Karpas-422 (cell line): ENCODE measurements around the gene HES4. TPM values are rescaled to one million over a fixed set of nuclear protein-coding genes. Genes with fewer than 3 reads are reported as not detected.
A peak's percentile ranks its signal among the peaks of the same experiment; 100 is the strongest.

Experiments used
- DNase-seq: peaks from one replicate; pipeline ENCODE4 v3.0.0-alpha.2; 2015
- H2AFZ ChIP-seq: fragments of 200-600 bp; sonication (generic); 2 replicates; pipeline ENCODE4 v1.6.1; 2014; ENCODE audit warnings: antibody characterized with exemption, low read length, mixed read lengths
- H3K27ac ChIP-seq: fragments of 200-600 bp; sonication (generic); 2 replicates; pipeline ENCODE4 v1.5.1; 2014; ENCODE audit warnings: mild to moderate bottlenecking, low read length, moderate library complexity
- H3K27me3 ChIP-seq: fragments of 200-600 bp; sonication (generic); 2 replicates; pipeline ENCODE4 v1.6.1; 2014; ENCODE audit warnings: low read length, mixed read lengths
- H3K36me3 ChIP-seq: fragments of 200-600 bp; sonication (generic); 2 replicates; pipeline ENCODE4 v1.6.1; 2014; ENCODE audit warnings: low read length, mixed read lengths; ENCODE audit not compliant: insufficient read depth
- H3K4me1 ChIP-seq: fragments of 200-600 bp; sonication (generic); 2 replicates; pipeline ENCODE4 v1.6.1; 2014; ENCODE audit warnings: mild to moderate bottlenecking, low read length, mixed read lengths
- H3K4me2 ChIP-seq: fragments of 200-600 bp; sonication (generic); 2 replicates; pipeline ENCODE4 v1.6.1; 2014; ENCODE audit warnings: low read length, low read depth, mild to moderate bottlenecking; ENCODE audit not compliant: poor library complexity, severe bottlenecking
- H3K4me3 ChIP-seq: fragments of 200-600 bp; sonication (generic); 2 replicates; pipeline ENCODE4 v1.5.1; 2014; ENCODE audit warnings: mild to moderate bottlenecking, antibody characterized with exemption, low read length, mixed read lengths
- H3K79me2 ChIP-seq: fragments of 200-600 bp; sonication (generic); 2 replicates; pipeline ENCODE4 v1.6.1; 2014; ENCODE audit warnings: mild to moderate bottlenecking, low read length, mixed read lengths
- H3K9ac ChIP-seq: fragments of 200-600 bp; sonication (generic); 2 replicates; pipeline ENCODE4 v1.6.0; 2014; ENCODE audit warnings: low read length
- H3K9me2 ChIP-seq: fragments of 200-600 bp; sonication (generic), shearing (Covaris generic); replicated peaks from 2 replicates; pipeline ENCODE4 v1.6.0; 2014; ENCODE audit warnings: mild to moderate bottlenecking, low read length, moderate library complexity; ENCODE audit not compliant: insufficient read depth
- H3K9me3 ChIP-seq: fragments of 300-700, 200-600 bp; sonication (generic); 2 replicates; pipeline ENCODE4 v1.6.1; 2014; ENCODE audit warnings: low read length, mixed read lengths
- H4K20me1 ChIP-seq: fragments of 200-600 bp; sonication (generic); 2 replicates; pipeline ENCODE4 v1.6.1; 2014; ENCODE audit warnings: mild to moderate bottlenecking, antibody characterized with exemption, low read length, low read depth; ENCODE audit not compliant: insufficient read depth
- total RNA-seq: library from RNA; depleted of rRNA; stranded (reverse); fragments of >200 nt; shearing (Covaris generic); gene quantifications from 2 replicates; pipeline ENCODE4 v1.2.3, GENCODE V29; 2014; ENCODE audit warnings: low replicate concordance

HES4 gene
- total RNA-seq, 1 experiment from 2014 or later = not detected

DNA sequence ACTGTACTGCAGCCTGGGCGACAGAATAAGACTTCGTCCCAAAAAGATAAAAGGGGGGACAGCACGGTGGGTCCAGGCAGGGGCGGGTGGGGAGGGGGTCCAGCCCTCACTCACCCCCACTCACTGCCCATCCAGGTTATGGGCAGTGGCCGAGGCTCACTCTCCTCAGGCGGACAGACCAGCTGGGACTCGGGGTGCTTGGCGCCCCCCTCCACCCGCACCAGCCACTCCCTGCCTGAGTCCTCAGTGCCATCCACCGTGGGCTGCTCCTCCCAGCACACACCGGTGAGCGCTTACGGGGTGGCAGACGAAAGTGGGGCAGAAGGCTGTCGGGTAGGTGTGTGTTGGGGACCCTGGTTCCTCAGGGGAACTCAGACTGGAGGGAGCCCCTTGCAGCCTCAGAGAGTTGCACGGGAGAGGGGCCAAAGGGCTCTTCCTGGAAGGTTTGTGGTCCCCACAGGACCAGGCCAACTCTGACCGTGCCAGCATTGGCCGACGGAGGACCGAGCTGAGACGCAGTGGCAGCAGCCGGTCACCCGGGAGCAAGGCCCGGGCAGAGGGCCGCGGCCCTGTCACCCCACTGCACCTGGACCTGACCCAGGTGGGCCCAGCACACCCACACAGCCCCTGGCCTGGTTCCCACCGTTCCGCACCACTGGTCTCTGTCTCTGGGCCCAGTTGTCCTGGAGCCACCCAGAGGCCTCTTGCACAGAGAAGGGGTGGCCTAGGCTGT, 27.0 kb downstream of the HES4 start:
- Histone ChIP-seq H3K79me2 (no peaks in the 10 kb centered on the region), H3K9me3 (no peaks in the 10 kb centered on the region), H3K27ac (no peak overlapping the region), H3K27me3 (no peaks in the 10 kb centered on the region), H4K20me1 (no peaks in the 10 kb centered on the region), H3K4me2 (no peak overlapping the region), H2AFZ (no peak overlapping the region), H3K9me2 (no peaks in the 10 kb centered on the region), H3K4me3 (no peak overlapping the region), H3K4me1 (peaks cover 6% of the 10 kb centered on the region), H3K9ac (no peak overlapping the region), H3K36me3 (no peaks in the 10 kb centered on the region)
- no peak for DNase-seq

DNA sequence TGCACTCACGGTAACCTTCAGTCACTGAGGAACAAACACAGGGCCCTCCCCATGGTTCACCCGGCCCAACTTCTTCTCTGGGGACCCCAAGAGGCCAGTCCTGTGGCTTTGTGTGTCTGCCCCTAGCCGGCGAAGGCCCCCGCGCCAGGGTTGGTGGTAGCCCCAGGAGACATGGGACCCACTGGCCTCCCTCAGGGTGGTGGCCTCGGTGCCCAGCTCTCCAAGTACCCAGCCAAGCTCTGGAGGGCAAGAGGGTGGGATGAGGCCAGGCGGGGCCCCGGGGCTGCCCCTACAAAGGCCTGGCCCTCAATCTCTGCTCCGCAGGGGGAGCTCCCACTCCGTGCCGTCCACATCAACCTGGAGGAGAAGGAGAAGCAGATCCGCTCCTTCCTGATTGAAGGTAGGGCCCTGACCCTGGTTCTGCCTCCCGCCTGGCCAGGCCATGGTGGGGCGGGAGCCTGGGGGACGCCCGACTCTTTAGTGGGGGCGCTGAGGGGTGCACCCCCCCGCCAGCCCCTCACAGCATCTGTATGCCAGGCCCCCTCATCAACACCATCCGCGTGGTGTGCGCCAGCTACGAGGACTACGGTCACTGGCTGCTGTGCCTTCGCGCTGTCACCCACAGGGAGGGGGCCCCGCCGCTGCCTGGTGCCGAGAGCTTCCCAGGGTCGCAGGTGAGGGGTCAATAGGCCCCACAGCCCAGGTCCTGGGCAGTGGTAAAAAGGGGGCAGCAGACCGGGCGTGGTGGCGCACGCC, 28.0 kb downstream of the HES4 start:
- Histone ChIP-seq H3K36me3 (no peaks in the 10 kb centered on the region), H4K20me1 (no peaks in the 10 kb centered on the region), H2AFZ (no peak overlapping the region), H3K4me2 (no peak overlapping the region), H3K9ac (no peak overlapping the region), H3K4me3 (no peak overlapping the region), H3K27ac (no peak overlapping the region), H3K9me2 (no peaks in the 10 kb centered on the region), H3K4me1 (peaks cover 8% of the 10 kb centered on the region), H3K79me2 (no peaks in the 10 kb centered on the region), H3K9me3 (no peaks in the 10 kb centered on the region), H3K27me3 (no peaks in the 10 kb centered on the region)
- DNase-seq = no peak

DNA sequence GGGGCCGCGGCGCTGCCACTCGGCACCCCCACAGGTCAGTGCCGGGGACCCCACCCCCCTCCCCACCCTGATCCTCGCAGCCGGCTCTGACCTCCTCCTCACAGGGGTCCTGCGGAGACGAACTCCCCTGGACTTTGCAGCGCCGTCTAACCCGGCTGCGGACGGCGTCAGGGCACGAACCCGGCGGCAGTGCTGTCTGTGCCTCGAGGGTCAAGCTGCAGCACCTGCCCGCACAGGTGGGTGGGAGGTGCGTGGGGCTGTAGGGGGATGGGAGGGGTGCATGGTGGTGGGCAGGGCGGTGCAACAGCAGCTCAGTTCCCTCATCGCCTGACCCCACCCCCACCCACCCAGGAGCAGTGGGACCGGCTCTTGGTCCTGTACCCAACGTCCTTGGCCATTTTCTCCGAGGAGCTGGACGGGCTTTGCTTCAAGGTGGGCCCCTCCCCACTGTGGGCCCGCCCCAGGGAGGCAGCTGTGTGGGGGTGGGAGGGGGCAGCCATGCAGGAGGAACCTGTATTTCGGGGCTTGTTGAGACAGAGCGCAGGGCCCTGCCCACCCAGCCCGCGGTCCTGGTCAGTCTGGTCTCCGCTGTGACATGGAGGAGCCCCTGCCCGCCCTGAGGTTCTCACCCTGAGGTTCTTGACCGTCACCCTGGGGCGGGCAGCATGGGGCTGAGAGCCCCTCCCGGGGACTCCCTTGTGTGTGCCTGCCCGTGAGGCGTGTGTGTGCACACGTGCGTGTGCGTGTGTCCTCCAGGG, 28.7 kb downstream of the HES4 start:
- Histone ChIP-seq H3K27me3 (no peaks in the 10 kb centered on the region), H4K20me1 (no peaks in the 10 kb centered on the region)

DNA sequence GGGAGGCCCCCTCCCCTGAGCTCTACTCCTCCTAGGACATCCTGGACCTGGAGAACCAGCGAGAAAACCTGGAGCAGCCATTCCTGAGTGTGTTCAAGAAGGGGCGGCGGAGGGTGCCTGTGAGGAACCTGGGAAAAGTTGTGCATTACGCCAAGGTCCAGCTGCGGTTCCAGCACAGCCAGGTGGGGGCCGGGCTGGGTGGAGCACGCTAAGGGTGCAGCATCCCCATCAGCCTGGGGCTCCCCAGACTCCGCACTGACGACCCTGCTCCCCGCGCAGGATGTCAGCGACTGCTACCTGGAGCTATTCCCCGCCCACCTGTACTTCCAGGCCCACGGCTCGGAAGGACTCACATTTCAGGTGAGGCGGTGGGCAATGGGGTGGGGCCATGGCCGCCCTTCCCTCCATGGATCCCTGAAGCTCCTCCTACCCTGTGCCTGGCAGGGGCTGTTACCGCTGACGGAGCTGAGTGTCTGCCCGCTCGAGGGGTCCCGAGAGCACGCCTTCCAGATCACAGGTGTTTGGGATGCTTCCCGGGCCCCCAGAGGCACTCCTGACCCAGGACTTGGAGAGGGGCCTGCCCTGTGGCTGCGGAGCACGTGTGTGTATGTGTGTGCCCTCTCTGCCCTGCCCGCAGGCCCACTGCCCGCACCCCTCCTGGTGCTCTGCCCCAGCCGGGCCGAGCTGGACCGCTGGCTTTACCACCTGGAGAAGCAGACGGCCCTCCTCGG, 29.5 kb downstream of the HES4 start:
- H3K79me2 ChIP-seq = no peaks in the 10 kb centered on the region
- no peak overlapping the region for H3K27ac ChIP-seq
- H3K9me3 ChIP-seq = no peaks in the 10 kb centered on the region
- peaks cover 12% of the 10 kb centered on the region for H3K4me1 ChIP-seq
- H3K4me2 ChIP-seq = no peak overlapping the region
- no peak for DNase-seq
- no peaks in the 10 kb centered on the region for H3K27me3 ChIP-seq
- H3K4me3 ChIP-seq = no peak overlapping the region
- H4K20me1 ChIP-seq = no peaks in the 10 kb centered on the region
- H3K36me3 ChIP-seq = no peaks in the 10 kb centered on the region
- H2AFZ ChIP-seq = no peak overlapping the region
- H3K9ac ChIP-seq = no peak overlapping the region
- H3K9me2 ChIP-seq = no peaks in the 10 kb centered on the region

More for the DNA sequence above, 28.7 kb downstream of the HES4 start:
- Histone ChIP-seq H3K4me2 (no peak overlapping the region), H3K4me3 (no peak overlapping the region), H3K9me3 (no peaks in the 10 kb centered on the region), H3K4me1 (peaks cover 13% of the 10 kb centered on the region), H3K36me3 (no peaks in the 10 kb centered on the region), H3K27ac (no peak overlapping the region), H3K9me2 (no peaks in the 10 kb centered on the region), H3K9ac (no peak overlapping the region), H3K79me2 (no peaks in the 10 kb centered on the region), H2AFZ (no peak overlapping the region)
- DNase-seq = no peak

DNA sequence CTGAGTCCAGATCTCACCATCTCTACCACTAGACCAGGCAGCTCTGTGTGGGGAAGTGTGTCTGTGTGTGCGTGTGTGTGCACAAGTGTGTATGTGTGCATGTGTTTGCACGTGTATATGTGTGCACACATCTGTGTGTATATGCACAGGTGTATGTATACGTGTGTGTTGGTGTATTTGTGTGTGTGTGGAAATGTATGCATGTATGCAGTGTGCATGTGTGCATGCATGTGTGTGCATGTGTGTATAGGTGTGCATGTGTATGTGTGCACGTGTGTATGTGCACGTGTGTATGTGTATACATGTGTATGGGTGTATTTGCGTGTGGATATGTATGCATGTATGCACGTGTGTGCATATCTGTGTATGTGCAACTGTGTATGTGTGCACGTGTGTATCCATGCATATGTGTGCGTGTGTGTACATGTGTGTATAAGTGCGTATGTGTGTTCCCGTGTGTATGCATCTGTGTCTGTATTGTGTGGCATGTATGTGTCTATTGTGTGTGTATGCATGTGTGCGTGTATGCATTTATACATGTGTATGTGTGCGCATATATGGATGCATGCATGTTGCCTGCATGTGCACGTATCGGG, 30.5 kb downstream of the HES4 start:
- no peaks in the 10 kb centered on the region for H3K27me3 ChIP-seq
- peaks cover 12% of the 10 kb centered on the region for H3K4me1 ChIP-seq
- H3K79me2 ChIP-seq = no peaks in the 10 kb centered on the region
- no peak overlapping the region for H3K4me3 ChIP-seq
- H3K27ac ChIP-seq = no peak overlapping the region
- H2AFZ ChIP-seq = no peak overlapping the region
- H3K9ac ChIP-seq = no peak overlapping the region
- no peak for DNase-seq
- no peaks in the 10 kb centered on the region for H4K20me1 ChIP-seq
- no peaks in the 10 kb centered on the region for H3K9me2 ChIP-seq
- H3K36me3 ChIP-seq = no peaks in the 10 kb centered on the region
- H3K9me3 ChIP-seq = no peaks in the 10 kb centered on the region
- no peak overlapping the region for H3K4me2 ChIP-seq

DNA sequence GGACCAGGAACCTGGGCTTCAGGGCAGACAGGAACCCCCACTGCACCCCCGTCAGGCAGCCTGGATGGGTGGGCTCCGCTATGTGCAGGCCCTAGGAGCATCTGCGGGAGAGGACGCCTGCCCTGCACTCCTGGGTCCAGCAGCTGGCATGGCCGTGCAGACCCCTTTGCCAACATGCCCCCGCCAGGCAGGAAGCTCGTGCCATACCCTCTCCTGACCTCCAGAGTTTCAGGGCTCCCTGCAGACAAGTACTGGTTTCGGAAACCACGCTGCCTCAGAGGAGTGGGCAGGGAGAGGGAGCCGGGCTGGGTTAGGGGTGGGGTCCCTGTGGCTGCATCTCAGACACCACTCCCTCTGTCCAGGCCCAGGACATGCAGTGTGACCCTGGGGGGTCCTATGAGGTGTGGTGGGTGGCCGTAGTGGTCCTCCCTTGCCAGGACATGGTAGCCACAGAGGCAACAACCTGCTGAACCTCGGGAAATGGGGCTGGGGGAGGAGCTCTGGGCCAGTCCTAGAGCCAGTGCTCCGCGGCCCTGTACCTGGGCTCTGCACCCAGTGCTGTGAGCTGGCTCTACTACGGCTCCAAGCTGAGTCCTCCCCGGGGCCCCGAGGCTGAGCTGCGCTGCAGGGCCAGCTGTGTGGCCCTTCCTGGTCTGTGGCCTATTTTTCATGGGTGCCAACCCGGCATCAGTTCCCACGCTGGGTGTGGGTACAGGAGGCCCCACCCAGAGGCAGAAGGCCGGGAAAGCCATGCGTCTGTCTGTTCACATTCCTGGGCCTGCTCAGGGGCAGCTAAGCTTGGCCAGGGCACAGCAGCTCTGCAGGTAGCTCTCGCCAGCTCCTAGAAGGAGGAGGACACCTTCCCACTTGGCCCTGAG, 32.2 kb downstream of the HES4 start:
- H4K20me1 ChIP-seq = no peaks in the 10 kb centered on the region
- H3K9ac ChIP-seq = no peak overlapping the region
- no peaks in the 10 kb centered on the region for H3K27me3 ChIP-seq
- H3K9me2 ChIP-seq = no peaks in the 10 kb centered on the region
- H3K9me3 ChIP-seq = no peaks in the 10 kb centered on the region
- no peak overlapping the region for H3K4me3 ChIP-seq
- no peaks in the 10 kb centered on the region for H3K79me2 ChIP-seq
- no peak overlapping the region for H3K4me2 ChIP-seq
- DNase-seq = no peak
- H3K4me1 ChIP-seq = peaks cover 12% of the 10 kb centered on the region
- no peak overlapping the region for H3K27ac ChIP-seq
- H3K36me3 ChIP-seq = no peaks in the 10 kb centered on the region
- no peak overlapping the region for H2AFZ ChIP-seq

DNA sequence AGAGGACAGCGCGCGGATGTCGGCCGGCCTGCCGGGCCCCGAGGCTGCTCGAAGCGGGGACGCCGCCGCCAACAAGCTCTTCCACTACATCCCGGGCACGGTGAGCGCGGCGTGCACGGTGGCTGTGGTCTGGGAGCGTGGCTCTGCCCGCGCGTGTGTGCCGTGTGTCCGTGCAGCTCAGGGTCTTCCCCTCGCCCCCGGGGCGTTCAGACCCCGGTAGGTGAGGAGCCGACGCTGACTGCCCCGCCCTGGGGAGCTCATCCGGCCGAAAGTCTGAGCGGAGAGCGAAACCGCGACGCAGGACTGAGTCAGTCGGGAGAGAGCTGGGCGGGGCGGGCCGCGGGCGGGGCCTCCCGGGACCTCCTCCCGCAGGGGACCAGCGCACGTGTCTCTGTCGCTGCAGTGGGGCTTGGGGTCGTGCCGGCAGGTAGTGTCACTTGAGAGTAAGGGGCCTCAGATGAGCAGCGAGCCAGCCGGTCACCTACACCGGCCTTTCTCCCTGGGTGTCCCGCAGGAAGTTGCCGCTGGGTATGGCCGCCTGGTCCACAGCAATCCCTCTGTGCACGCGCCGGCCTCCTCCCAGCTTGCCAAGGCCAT, 33.1 kb downstream of the HES4 start:
- no peaks in the 10 kb centered on the region for H3K36me3 ChIP-seq
- no peak overlapping the region for H3K27ac ChIP-seq
- peak; percentile 75 for DNase-seq
- H3K4me2 ChIP-seq = peak overlapping the region; percentile 89
- H3K27me3 ChIP-seq = no peaks in the 10 kb centered on the region
- H3K9me3 ChIP-seq = no peaks in the 10 kb centered on the region
- peak overlapping the region; percentile 60 for H3K9ac ChIP-seq
- peak overlapping the region; percentile 71 for H3K4me3 ChIP-seq
- H4K20me1 ChIP-seq = no peaks in the 10 kb centered on the region
- H3K4me1 ChIP-seq = peaks cover 12% of the 10 kb centered on the region
- H3K9me2 ChIP-seq = no peaks in the 10 kb centered on the region
- H3K79me2 ChIP-seq = no peaks in the 10 kb centered on the region
- peak overlapping the region; percentile 75; the same call in 1 of the 2 replicates for H2AFZ ChIP-seq
